Spleen (tissue), 11 donors: ENCODE data around the gene ACTN1. TPM values are rescaled to one million over a fixed set of nuclear protein-coding genes. Genes with fewer than 3 reads are reported as not detected.

Experiments
- DNase-seq: peaks from one replicate; pipeline ENCODE4 v3.0.0-alpha.2; 2020
- H3K27ac ChIP-seq, 8 donors: fragments of 200-600 bp; sonication (generic) in 7 of 8; 1 replicate in 4 of 8; 2 replicates in 4 of 8; pipeline versions ENCODE4 v1.5.0 to v1.8.0; 2016 to 2021; ENCODE audit warnings: inconsistent platforms in 4 of 8, mild to moderate bottlenecking in 4 of 8, moderate library complexity in 1 of 8
- H3K27me3 ChIP-seq, 7 donors: fragments of 200-600 bp; sonication (generic) in 6 of 7; replicated peaks in 1 of 7; 1 replicate in 4 of 7; 2 replicates in 3 of 7; pipeline versions ENCODE4 v1.5.0 to v1.8.0; 2016 to 2021; ENCODE audit warnings: inconsistent platforms in 3 of 7, mild to moderate bottlenecking in 1 of 7
- H3K36me3 ChIP-seq, 6 donors: fragments of 200-600 bp; sonication (generic) in 5 of 6; 1 replicate in 4 of 6; 2 replicates in 2 of 6; pipeline versions ENCODE4 v1.5.0 to v1.8.0; 2016 to 2021; ENCODE audit warnings: inconsistent platforms in 2 of 6
- H3K4me1 ChIP-seq, 6 donors: fragments of 200-600 bp; sonication (generic) in 5 of 6; 1 replicate in 3 of 6; 2 replicates in 3 of 6; pipeline versions ENCODE4 v1.5.0 to v1.8.0; 2016 to 2021; ENCODE audit warnings: inconsistent platforms in 3 of 6
- H3K4me3 ChIP-seq, 8 donors: fragments of 200-600 bp; sonication (generic) in 7 of 8; 1 replicate in 4 of 8; 2 replicates in 4 of 8; pipeline versions ENCODE4 v1.5.0 to v1.8.0; 2016 to 2021; ENCODE audit warnings: inconsistent platforms in 4 of 8, mild to moderate bottlenecking in 4 of 8, moderate library complexity in 2 of 8
- H3K9me3 ChIP-seq, 8 donors: fragments of 200-600 bp; sonication (generic) in 7 of 8; 1 replicate in 4 of 8; 2 replicates in 4 of 8; pipeline versions ENCODE4 v1.5.0 to v1.8.0; 2016 to 2021; ENCODE audit warnings: inconsistent platforms in 4 of 8
- CTCF ChIP-seq, 11 experiments: fragments of 200-600 bp in 7 of 11; fragments of 450-650 bp in 4 of 11; sonication (generic) in 4 of 11; IDR thresholded peaks in 8 of 11; conservative IDR thresholded peaks in 3 of 11; 1 replicate in 7 of 11; 2 replicates in 4 of 11; pipeline versions ENCODE4 v1.4.0 to v1.8.0; 2016 to 2021; ENCODE audit warnings: antibody characterized with exemption in 11 of 11, inconsistent platforms in 4 of 11, mild to moderate bottlenecking in 1 of 11
- POLR2A ChIP-seq, 3 donors: fragments of 450-650 bp; IDR thresholded peaks; one replicate each; pipeline ENCODE4 v1.5.1; 2017; ENCODE audit warnings: antibody characterized with exemption in 3 of 3, mild to moderate bottlenecking in 1 of 3
- POLR2AphosphoS5 ChIP-seq, 3 donors: sonication (generic); formaldehyde crosslinking; IDR thresholded peaks; one replicate each; pipeline ENCODE4 v1.5.1; 2017; ENCODE audit warnings: antibody characterized with exemption in 3 of 3
- WGBS, 5 donors: extraction: QIAGEN DNeasy Blood & Tissue Kit in 3 of 5; methylation state at CpG; one replicate each; pipeline versions ENCODE4 v1.1.5 to v1.1.7; 2013 to 2018; 5-methylcytosine and 5-hydroxymethylcytosine counted together
- intact Hi-C: fragments of 100-400 bp; cut with DNase I; formaldehyde crosslinking; loops from one replicate; pipeline ENCODE4 v1.15.0; 2023; ENCODE audit warnings: low total_unique reads
- polyA plus RNA-seq, 3 donors: library from polyadenylated mRNA; stranded (reverse); fragments of 200-250 nt; gene quantifications; one replicate each; pipeline ENCODE4 v1.2.1, GENCODE V29; 2013
- total RNA-seq, 7 donors: library from RNA; depleted of rRNA in 3 of 7; stranded (reverse); fragments of >200 nt in 3 of 7; fragmentation: NEBNext Ultra II Directional in 4 of 7; extraction: Animal tissue kit (Norgen Biotek cat#: 25700) in 4 of 7; gene quantifications; one replicate each; pipeline versions ENCODE4 v1.1.0 to v1.2.1, GENCODE V29; 2016 to 2021
- donor health status: healthy with polysubstance abuse.
- donor health status: DM: no; HTN: no; CAD: no; lungs with moderate emphysema.
- donor health status: DM: no; HTN: no; CAD: no.
- donor health status: Bipolar disorder and iron deficiency.
- donor health status: healthy.
- donor health status: DM: no; HTN: no; CAD: no.
- donor health status: DM: yes; HTN: yes; CAD: no.

ACTN1 gene
- total and polyA plus RNA-seq, 10 donors = 15.4 to 315 (median 95.4) TPM

- DNase-seq = no peak
- peaks cover 0 to 20% (median 0%) of the 10 kb centered on the region in 7 donors for H3K27me3 ChIP-seq
- 43 to 80% (median 64%) methylated on average over 4 to 6 of the region's 6 CpGs for WGBS, 5 donors
- TF ChIP-seq CTCF (IDR thresholded peaks at IDR 0.05 in 8 of 11, conservative IDR thresholded peaks at IDR 0.05 in 3 of 11) = no peak
- TF ChIP-seq POLR2AphosphoS5 (IDR thresholded peaks at IDR 0.05) = no peak
- TF ChIP-seq POLR2A (IDR thresholded peaks at IDR 0.05) = no peak
- H3K4me3 ChIP-seq = no peak overlapping the region
- peaks cover 0 to 19% (median 12%) of the 10 kb centered on the region in 8 donors for H3K9me3 ChIP-seq
- intact Hi-C loops = no loop called here
- peaks cover 0 to 56% (median 13%) of the 10 kb centered on the region in 6 donors for H3K4me1 ChIP-seq
- H3K27ac ChIP-seq = peak overlapping the region in 5 of 8 donors; percentile 3 to 92 (median 90)
- H3K36me3 ChIP-seq = peaks cover 0 to 76% (median 10%) of the 10 kb centered on the region in 6 donors
These were observed 56.9 kb downstream of the ACTN1 start for GRCh38 chr14:68922201-68922621.

DNA sequence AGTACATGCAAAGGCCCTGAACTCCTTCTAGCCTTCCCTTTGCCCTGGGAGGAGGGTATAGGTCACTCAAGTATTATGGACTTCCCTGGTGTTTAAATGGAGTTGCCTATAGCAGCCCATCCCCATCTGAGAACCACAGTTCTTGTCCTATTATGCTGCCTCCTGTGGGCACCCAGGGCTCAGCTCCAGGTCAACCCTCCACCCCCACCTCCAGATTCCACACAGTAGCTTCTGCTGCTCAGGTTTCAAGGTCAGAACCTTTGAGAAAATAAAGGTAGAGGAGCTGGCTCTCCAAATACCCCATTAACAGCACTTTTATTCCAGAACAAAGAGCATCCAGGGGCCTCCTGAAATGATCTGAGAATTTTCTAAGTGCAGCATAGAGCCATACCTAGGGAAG lies 57.4 kb downstream of the ACTN1 start:
- Histone ChIP-seq H3K27ac (peak overlapping the region in 4 of 8 donors; percentile 3 to 92 (median 90)), H3K27me3 (peaks cover 0 to 15% (median 0%) of the 10 kb centered on the region in 7 donors), H3K4me3 (no peak overlapping the region), H3K36me3 (peaks cover 0 to 82% (median 10%) of the 10 kb centered on the region in 6 donors), H3K4me1 (peaks cover 0 to 50% (median 13%) of the 10 kb centered on the region in 6 donors), H3K9me3 (peaks cover 0 to 16% (median 12%) of the 10 kb centered on the region in 8 donors)
- no peak for DNase-seq
- intact Hi-C loops = no loop called here
- no peak for TF ChIP-seq CTCF (IDR thresholded peaks at IDR 0.05 in 8 of 11, conservative IDR thresholded peaks at IDR 0.05 in 3 of 11)
- TF ChIP-seq POLR2A (IDR thresholded peaks at IDR 0.05) = no peak
- TF ChIP-seq POLR2AphosphoS5 (IDR thresholded peaks at IDR 0.05) = no peak

- H3K27ac ChIP-seq = peak overlapping the region in 2 of 8 donors; percentile 17 to 92
- intact Hi-C loops = no loop called here
- peaks cover 0 to 10% (median 7%) of the 10 kb centered on the region in 8 donors for H3K9me3 ChIP-seq
- no peak overlapping the region for H3K4me3 ChIP-seq
- H3K4me1 ChIP-seq = peaks cover 0 to 49% (median 13%) of the 10 kb centered on the region in 6 donors
- no peak for DNase-seq
- 84 to 92% (median 90%) methylated on average over 9 of the region's 9 CpGs for WGBS, 5 donors
- peaks cover 0 to 88% (median 11%) of the 10 kb centered on the region in 6 donors for H3K36me3 ChIP-seq
- peaks cover 0 to 13% (median 0%) of the 10 kb centered on the region in 7 donors for H3K27me3 ChIP-seq
- TF ChIP-seq CTCF (IDR thresholded peaks at IDR 0.05 in 8 of 11, conservative IDR thresholded peaks at IDR 0.05 in 3 of 11) (no peak), POLR2AphosphoS5 (IDR thresholded peaks at IDR 0.05) (no peak), POLR2A (IDR thresholded peaks at IDR 0.05) (no peak)
These were observed 58.1 kb downstream of the ACTN1 start for GRCh38 chr14:68921049-68921448.

GRCh38 chr14:68919129-68919927 lies 59.8 kb downstream of the ACTN1 start:
- TF ChIP-seq POLR2AphosphoS5 (IDR thresholded peaks at IDR 0.05) = no peak
- no peak for TF ChIP-seq POLR2A (IDR thresholded peaks at IDR 0.05)
- no peak for TF ChIP-seq CTCF (IDR thresholded peaks at IDR 0.05 in 8 of 11, conservative IDR thresholded peaks at IDR 0.05 in 3 of 11)
- Histone ChIP-seq H3K27me3 (peaks cover 0 to 13% (median 0%) of the 10 kb centered on the region in 7 donors), H3K27ac (peak overlapping the region in 3 of 8 donors; percentile 21 to 30 (median 30)), H3K4me1 (peaks cover 0 to 43% (median 12%) of the 10 kb centered on the region in 6 donors), H3K36me3 (peaks cover 0 to 90% (median 13%) of the 10 kb centered on the region in 6 donors), H3K4me3 (no peak overlapping the region), H3K9me3 (no peaks in the 10 kb centered on the region)
- 87 to 95% (median 90%) methylated on average over 8 of the region's 8 CpGs for WGBS, 5 donors
- intact Hi-C loops = no loop called here
- DNase-seq = no peak
